ENCODE measurements around the gene TMEM187. TPM values are rescaled to one million over a fixed set of nuclear protein-coding genes. Genes with fewer than 3 reads are reported as not detected.

Gene TMEM187
- total and polyA plus RNA-seq, 2 donors (not counting 3 experiments of a cell fraction or from before 2014, with no cell fraction given), result 2.6 to 15.7 TPM

DNA sequence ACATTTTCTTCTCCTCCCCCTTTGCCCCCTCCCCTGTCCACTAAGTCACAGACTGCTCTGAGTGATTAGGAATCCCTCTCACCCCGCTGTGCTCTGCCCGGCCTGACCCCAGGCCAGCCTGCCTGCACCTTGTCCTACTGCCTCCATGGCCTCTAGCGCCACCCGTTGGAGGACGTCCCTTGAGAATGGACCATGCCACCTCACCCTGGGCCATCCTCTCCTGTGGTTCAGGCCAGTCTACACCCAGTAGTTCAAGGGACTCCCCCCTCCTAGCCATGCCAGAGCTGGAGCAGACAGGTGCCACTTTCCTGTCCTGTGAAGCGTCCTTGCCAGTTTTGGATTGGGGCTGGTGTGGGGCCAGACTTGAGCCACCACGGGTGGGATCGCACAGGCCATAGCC lies 56.9 kb downstream of the TMEM187 start:
- intact Hi-C loops (cut with micrococcal nuclease), result no loop called here
- Histone ChIP-seq H3K4me1 (ENCODE audit: control insufficient read depth, extremely low read depth, insufficient read depth, low read length) (no peaks in the 10 kb centered on the region), H3K9me3 (replicated peaks; ENCODE audit: control insufficient read depth, insufficient read depth, low read length) (no peaks in the 10 kb centered on the region), H3K9me1 (replicated peaks; ENCODE audit: control insufficient read depth, extremely low read depth, insufficient read depth, low read length) (no peaks in the 10 kb centered on the region), H3K27me3 (ENCODE audit: control insufficient read depth in 2 of 2, insufficient read depth in 2 of 2, low read length in 2 of 2) (no peaks in the 10 kb centered on the region), H4K20me1 (replicated peaks; ENCODE audit: control insufficient read depth, extremely low read depth, insufficient read depth, low read length) (no peaks in the 10 kb centered on the region), H3K36me3 (ENCODE audit: control insufficient read depth in 2 of 2, extremely low read depth in 1 of 2, insufficient read depth in 2 of 2, low read length in 2 of 2) (peaks cover 0 to 23% of the 10 kb centered on the region in 2 experiments), H3K4me2 (ENCODE audit: insufficient read depth, low read length) (no peak overlapping the region), H3K4me3 (replicated peaks in 1 of 3; ENCODE audit: insufficient read depth in 1 of 3, low read depth in 1 of 3, low read length in 3 of 3) (no peak overlapping the region), H3K9ac (replicated peaks; ENCODE audit: extremely low read depth, insufficient read depth, low read length) (no peak overlapping the region), H3K79me2 (ENCODE audit: control insufficient read depth, insufficient read depth, low read length) (peaks cover 6% of the 10 kb centered on the region), H3K27ac (ENCODE audit: insufficient read depth, low read depth, low read length) (no peak overlapping the region), H2AFZ (ENCODE audit: low read depth, low read length) (no peak overlapping the region)
- ChIA-PET POLR2A (no interaction called here), CTCF (no interaction called here)
- BruUV-seq (replicated peaks), result no TSS peak
- no peak for FAIRE-seq
- no peak for DNase-seq (ENCODE audit: low read depth, low spot score)
- dilution Hi-C loops (cut with MboI; ENCODE audit: extremely low pct_ligation_motif_present, low sequenced_read_pairs), result no loop called here
- TF ChIP-seq POLR2AphosphoS5 (IDR thresholded peaks at IDR 0.05; ENCODE audit: insufficient read depth, low read depth, low read length), result no peak
- TF ChIP-seq, protein P1, sequence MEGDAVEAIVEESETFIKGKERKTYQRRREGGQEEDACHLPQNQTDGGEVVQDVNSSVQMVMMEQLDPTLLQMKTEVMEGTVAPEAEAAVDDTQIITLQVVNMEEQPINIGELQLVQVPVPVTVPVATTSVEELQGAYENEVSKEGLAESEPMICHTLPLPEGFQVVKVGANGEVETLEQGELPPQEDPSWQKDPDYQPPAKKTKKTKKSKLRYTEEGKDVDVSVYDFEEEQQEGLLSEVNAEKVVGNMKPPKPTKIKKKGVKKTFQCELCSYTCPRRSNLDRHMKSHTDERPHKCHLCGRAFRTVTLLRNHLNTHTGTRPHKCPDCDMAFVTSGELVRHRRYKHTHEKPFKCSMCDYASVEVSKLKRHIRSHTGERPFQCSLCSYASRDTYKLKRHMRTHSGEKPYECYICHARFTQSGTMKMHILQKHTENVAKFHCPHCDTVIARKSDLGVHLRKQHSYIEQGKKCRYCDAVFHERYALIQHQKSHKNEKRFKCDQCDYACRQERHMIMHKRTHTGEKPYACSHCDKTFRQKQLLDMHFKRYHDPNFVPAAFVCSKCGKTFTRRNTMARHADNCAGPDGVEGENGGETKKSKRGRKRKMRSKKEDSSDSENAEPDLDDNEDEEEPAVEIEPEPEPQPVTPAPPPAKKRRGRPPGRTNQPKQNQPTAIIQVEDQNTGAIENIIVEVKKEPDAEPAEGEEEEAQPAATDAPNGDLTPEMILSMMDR (IDR thresholded peaks at IDR 0.05; ENCODE audit: extremely low read depth in 1 of 2, insufficient read depth in 1 of 2, low read depth in 1 of 2, low read length in 2 of 2), result no peak
- no peak for TF ChIP-seq GATA2 (IDR thresholded peaks at IDR 0.05; ENCODE audit: insufficient read depth, insufficient read length, low read depth, low read length)

DNA sequence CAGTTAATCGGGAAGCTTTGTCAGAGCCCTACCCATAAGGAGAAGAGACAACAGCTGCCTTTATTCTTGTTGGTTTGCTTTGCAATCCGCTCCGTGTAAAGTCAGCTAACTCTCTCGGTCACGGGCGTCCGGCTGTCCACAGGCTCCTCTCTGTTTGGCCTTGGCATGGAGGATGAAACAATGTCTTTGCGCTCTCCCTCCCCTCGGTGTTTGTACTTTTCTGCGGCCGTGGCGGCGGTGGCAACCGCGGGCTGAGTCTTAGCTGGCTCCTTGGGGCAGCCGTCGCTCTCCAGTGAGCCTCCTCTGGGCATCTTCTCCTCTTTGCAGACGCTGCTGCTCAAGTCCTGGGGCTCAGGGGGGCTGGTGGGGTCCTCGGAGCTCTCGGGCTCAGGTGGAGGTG lies 57.7 kb downstream of the TMEM187 start:
- no TSS peak for BruUV-seq (replicated peaks)
- Histone ChIP-seq H3K79me2 (ENCODE audit: control insufficient read depth, insufficient read depth, low read length) (peaks cover 8% of the 10 kb centered on the region), H4K20me1 (replicated peaks; ENCODE audit: control insufficient read depth, extremely low read depth, insufficient read depth, low read length) (no peaks in the 10 kb centered on the region), H3K36me3 (ENCODE audit: control insufficient read depth in 2 of 2, extremely low read depth in 1 of 2, insufficient read depth in 2 of 2, low read length in 2 of 2) (peaks cover 0 to 23% of the 10 kb centered on the region in 2 experiments), H3K4me1 (ENCODE audit: control insufficient read depth, extremely low read depth, insufficient read depth, low read length) (no peaks in the 10 kb centered on the region), H3K4me3 (replicated peaks in 1 of 3; ENCODE audit: insufficient read depth in 1 of 3, low read depth in 1 of 3, low read length in 3 of 3) (no peak overlapping the region), H3K27me3 (ENCODE audit: control insufficient read depth in 2 of 2, insufficient read depth in 2 of 2, low read length in 2 of 2) (no peaks in the 10 kb centered on the region), H2AFZ (ENCODE audit: low read depth, low read length) (no peak overlapping the region), H3K9me3 (replicated peaks; ENCODE audit: control insufficient read depth, insufficient read depth, low read length) (no peaks in the 10 kb centered on the region), H3K4me2 (ENCODE audit: insufficient read depth, low read length) (no peak overlapping the region), H3K27ac (ENCODE audit: insufficient read depth, low read depth, low read length) (no peak overlapping the region), H3K9me1 (replicated peaks; ENCODE audit: control insufficient read depth, extremely low read depth, insufficient read depth, low read length) (no peaks in the 10 kb centered on the region), H3K9ac (replicated peaks; ENCODE audit: extremely low read depth, insufficient read depth, low read length) (no peak overlapping the region)
- no peak for DNase-seq (ENCODE audit: low read depth, low spot score)
- TF ChIP-seq POLR2A (IDR thresholded peaks at IDR 0.05; ENCODE audit: low read depth, low read length), result no peak
- no peak for TF ChIP-seq POLR2AphosphoS5 (IDR thresholded peaks at IDR 0.05; ENCODE audit: insufficient read depth, low read depth, low read length)
- no peak for TF ChIP-seq FOS (IDR thresholded peaks at IDR 0.05; ENCODE audit: borderline replicate concordance, insufficient read depth, low read length)
- no peak for TF ChIP-seq EZH2 (IDR thresholded peaks at IDR 0.05; ENCODE audit: borderline replicate concordance, low read depth, low read length, severe bottlenecking)
- intact Hi-C loops (cut with micrococcal nuclease) (no loop called here), dilution Hi-C loops (cut with MboI; ENCODE audit: extremely low pct_ligation_motif_present, low sequenced_read_pairs) (no loop called here)
- ChIA-PET CTCF (interaction anchor here (0.6 kb wide), 1 partner anchor 17 kb away, joined by 3 read pairs; no protein-coding TSS in a partner anchor), POLR2A (no interaction called here)
- FAIRE-seq, result no peak

Measured in endothelial cell of umbilical vein (primary cell).